ENCODE results near the gene CFI.

Gene CFI

DNA sequence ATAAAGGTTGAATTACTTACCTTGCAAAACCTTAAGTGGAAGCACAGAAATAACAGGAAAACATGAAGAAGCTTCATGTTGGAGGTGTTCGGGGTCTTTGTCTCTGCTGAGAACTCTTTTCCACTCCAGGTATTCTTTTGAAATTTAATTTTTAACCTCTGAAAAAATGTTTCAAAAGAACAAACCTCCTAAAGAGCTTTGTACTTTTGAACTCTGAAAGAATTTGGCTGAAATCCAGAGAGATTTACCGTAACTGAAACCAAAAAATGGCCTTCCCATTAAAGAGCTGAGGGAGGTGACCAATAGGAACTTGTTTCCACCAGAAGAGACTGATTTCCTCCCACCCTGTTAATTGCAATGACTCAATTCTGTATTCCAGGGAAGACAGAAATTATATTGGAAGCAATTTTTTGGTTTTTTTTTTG is at the start of gene CFI:
Gene CFI (minus strand): TSS at position 105 of the 425 bp plus-strand sequence. CDS start 28 bp downstream, at position 77.
- no peak within 1 kb of the TSS for H3K27ac ChIP-seq
- TF ChIP-seq, protein P1, sequence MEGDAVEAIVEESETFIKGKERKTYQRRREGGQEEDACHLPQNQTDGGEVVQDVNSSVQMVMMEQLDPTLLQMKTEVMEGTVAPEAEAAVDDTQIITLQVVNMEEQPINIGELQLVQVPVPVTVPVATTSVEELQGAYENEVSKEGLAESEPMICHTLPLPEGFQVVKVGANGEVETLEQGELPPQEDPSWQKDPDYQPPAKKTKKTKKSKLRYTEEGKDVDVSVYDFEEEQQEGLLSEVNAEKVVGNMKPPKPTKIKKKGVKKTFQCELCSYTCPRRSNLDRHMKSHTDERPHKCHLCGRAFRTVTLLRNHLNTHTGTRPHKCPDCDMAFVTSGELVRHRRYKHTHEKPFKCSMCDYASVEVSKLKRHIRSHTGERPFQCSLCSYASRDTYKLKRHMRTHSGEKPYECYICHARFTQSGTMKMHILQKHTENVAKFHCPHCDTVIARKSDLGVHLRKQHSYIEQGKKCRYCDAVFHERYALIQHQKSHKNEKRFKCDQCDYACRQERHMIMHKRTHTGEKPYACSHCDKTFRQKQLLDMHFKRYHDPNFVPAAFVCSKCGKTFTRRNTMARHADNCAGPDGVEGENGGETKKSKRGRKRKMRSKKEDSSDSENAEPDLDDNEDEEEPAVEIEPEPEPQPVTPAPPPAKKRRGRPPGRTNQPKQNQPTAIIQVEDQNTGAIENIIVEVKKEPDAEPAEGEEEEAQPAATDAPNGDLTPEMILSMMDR (IDR thresholded peaks at IDR 0.05) = no peak
- no peak for TF ChIP-seq ZFX (IDR thresholded peaks at IDR 0.05; ENCODE audit: borderline replicate concordance)

DNA sequence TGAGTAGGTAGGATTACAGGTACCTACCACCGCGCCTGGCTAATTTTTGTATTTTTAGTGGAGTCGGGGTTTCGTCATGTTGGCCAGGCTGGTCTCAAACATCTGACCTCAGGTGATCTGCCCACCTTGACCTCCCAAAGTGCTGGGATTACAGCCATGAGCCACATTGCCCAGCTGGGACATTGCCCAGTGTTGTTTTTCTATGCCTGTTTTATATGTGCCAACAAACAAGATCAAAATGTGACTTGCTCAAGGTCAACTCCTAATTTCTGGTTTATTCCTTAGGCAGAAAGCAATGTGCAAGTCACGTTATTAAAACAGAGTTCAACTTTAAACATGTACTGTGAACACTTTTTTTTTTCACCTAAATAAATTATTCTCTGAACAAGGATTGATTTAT is 48.8 kb upstream of the CFI start:
- TF ChIP-seq, protein P1 (IDR thresholded peaks at IDR 0.05) = no peak
- TF ChIP-seq ZFX (IDR thresholded peaks at IDR 0.05; ENCODE audit: borderline replicate concordance) = no peak

DNA sequence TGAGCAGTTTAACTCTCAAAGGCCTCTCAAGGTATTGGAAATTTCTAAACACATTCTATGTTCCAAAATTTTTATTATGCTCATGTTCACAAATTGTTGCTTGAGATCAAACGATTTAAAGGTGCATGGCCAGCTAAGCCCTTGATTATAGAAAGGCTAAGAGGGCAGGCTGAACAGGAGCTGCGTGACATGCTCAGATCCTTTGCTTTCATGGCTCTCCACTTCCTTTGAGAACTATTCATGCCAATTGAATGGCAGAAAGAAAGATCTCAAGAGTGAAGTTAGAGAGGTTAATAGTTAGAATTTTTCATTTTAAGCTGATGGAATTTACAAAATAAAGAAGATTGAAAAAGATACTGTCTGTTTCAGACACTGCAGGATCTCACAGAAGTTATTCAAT is 46.7 kb upstream of the CFI start:
- no peak overlapping the region for H3K27ac ChIP-seq
- TF ChIP-seq ZFX (IDR thresholded peaks at IDR 0.05; ENCODE audit: borderline replicate concordance) = no peak
- TF ChIP-seq, protein P1 (IDR thresholded peaks at IDR 0.05) = no peak

More for the DNA sequence above, 48.8 kb upstream of the CFI start:
- H3K27ac ChIP-seq = no peak overlapping the region

DNA sequence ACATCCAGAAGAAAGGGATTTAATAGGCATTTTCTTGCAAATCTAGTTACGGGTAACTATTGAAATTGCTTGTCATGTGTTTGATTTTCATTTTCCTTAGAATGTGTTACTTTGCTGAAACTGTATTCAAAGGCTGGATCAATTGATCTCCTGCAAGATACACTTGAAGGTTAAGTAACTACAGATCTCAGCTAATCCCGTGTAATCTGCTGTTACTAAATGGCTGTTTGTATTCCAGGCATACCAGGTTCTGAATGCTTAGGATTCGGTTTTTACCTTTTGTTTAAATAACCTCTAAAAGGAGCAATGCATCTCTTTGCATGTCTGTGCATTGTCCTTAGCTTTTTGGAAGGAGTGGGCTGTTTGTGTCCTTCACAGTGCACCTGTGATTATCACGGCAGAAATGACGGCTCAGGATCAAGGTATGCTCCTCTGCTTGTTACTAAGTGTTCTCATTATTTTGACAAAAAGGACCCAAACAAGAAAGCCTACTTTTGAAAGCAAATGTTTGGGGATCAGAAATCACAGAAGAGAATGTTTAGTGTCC is 46.2 kb upstream of the CFI start, which contains the start of gene LRIT3:
Gene LRIT3 (plus strand): TSS at position 212 of the 547 bp plus-strand sequence. CDS start 95 bp downstream, at position 307.
- TF ChIP-seq ZFX (IDR thresholded peaks at IDR 0.05; ENCODE audit: borderline replicate concordance) = no peak
- no peak within 1 kb of the TSS for H3K27ac ChIP-seq

DNA sequence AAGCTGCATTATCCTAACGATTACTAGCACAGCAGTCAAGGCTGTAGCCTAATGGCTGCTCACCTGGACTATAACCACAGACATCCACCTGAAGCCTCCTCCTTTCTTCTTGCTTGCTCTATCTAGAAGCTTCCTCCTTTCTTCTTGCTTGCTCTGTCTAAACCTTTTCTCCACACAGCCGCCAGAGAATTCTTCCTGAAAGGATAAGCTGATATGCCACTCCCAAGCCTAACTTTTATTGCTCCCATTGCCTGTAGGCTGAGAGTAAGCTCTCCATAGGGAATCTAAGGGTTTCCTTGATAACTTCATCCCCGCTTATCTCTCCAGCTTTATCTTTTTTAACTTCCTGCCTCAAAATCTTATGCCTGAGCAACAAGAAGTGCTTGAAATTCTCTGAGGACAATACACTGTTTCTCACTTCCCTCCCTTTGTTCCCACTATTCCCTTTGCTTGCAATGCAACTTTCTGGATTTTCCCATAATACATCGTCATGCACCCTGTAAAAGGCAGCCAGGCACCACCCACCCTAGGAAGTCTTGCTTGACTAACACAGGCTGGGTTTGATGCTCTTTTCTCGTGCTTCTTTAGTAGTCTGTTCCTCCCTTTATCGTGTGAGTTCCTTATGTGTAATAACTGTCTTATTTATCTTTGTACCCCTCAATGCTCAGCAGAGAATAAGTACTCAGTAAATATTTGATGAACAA is 44.7 kb upstream of the CFI start:
- H3K27ac ChIP-seq = no peak overlapping the region
- no peak for TF ChIP-seq ZFX (IDR thresholded peaks at IDR 0.05; ENCODE audit: borderline replicate concordance)
- TF ChIP-seq, protein P1 (IDR thresholded peaks at IDR 0.05) = no peak

DNA sequence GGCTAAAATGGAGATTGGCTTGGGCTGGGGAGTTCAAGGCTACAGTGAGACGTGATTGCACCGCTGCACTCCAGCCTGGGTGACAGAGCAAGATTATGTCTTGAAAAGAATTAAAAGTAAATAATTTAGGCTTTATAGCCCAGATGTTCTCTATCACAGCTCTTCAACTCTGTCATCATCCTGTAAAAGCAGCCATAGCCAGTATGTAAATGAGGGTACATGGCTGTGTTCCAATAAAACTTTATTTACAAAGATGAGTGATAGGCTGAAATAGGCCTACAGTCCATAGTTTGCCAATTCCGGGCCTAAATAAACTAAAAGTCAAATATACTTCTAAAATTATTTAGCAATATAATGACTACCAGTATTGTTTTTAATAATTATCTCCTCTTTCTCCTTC is 35.2 kb upstream of the CFI start:
- H3K27ac ChIP-seq = no peak overlapping the region
- TF ChIP-seq, protein P1 (IDR thresholded peaks at IDR 0.05) = no peak
- no peak for TF ChIP-seq ZFX (IDR thresholded peaks at IDR 0.05; ENCODE audit: borderline replicate concordance)

DNA sequence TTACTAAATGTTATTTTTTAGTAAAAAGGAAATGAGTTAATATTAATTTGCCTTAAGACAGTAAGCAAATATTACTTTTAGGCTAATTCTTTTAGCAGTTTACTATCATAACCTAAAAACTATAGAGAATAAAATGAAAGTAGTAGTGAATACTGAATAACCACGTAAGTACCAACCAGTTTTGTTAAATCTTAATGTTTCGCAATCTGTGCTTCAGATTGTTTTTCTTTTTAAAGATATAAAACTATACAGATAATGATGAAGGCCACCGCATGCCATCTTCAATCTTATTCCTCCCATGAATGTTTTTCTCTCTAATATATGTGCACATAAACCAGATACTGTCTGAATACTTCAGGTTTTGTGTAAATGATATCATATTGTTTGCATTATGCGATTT is 32.0 kb upstream of the CFI start:
- TF ChIP-seq ZFX (IDR thresholded peaks at IDR 0.05; ENCODE audit: borderline replicate concordance) = no peak
- TF ChIP-seq, protein P1 (IDR thresholded peaks at IDR 0.05) = no peak
- no peak overlapping the region for H3K27ac ChIP-seq

Measured in 22Rv1 (cell line).